ENCODE results near the gene SEMA6D. TPM values are rescaled to one million over a fixed set of nuclear protein-coding genes. Genes with fewer than 3 reads are reported as not detected.

Gene SEMA6D
- total and polyA plus RNA-seq, 2 donors, result 2.5 to 35.6 TPM

- H3K27ac ChIP-seq (ENCODE audit: low read depth), result no peak overlapping the region
- WGBS, result 97% methylated on average over 5 of the region's 5 CpGs
- no peaks in the 10 kb centered on the region for H3K4me1 ChIP-seq (ENCODE audit: insufficient read depth)
- no peak for DNase-seq (ENCODE audit: extremely low spot score)
- H3K4me3 ChIP-seq (ENCODE audit: low read depth, low read length), result no peak overlapping the region
- no peaks in the 10 kb centered on the region for H3K36me3 ChIP-seq (ENCODE audit: insufficient read depth)
Measured at GRCh38 chr15:47741907-47742306, 24.6 kb downstream of the SEMA6D start.

DNA sequence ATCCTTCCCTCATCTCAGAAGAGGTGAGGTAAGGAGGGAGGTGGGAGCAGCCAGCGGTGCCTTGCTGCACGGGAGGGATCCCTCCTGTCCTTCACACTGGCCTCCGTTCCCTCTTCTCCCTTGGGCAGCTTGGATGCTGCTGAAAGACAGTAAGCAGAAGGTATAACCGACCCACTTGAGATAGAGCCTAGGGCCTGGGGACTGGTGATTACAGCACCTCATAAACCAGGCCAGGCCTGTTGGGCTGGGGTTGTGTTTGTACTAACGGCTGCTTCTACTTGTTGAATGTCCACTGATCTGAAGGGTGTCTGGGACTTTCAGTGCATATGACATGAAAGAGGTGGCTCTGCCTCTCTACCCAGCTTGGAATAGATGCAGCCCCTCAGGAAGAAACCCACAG is 25.0 kb downstream of the SEMA6D start:
- Histone ChIP-seq H3K27ac (ENCODE audit: low read depth) (no peak overlapping the region), H3K4me1 (ENCODE audit: insufficient read depth) (no peaks in the 10 kb centered on the region), H3K36me3 (ENCODE audit: insufficient read depth) (no peaks in the 10 kb centered on the region), H3K4me3 (ENCODE audit: low read depth, low read length) (no peak overlapping the region)
- 84% methylated on average over 5 of the region's 5 CpGs for WGBS
- no peak for DNase-seq (ENCODE audit: extremely low spot score)

DNA sequence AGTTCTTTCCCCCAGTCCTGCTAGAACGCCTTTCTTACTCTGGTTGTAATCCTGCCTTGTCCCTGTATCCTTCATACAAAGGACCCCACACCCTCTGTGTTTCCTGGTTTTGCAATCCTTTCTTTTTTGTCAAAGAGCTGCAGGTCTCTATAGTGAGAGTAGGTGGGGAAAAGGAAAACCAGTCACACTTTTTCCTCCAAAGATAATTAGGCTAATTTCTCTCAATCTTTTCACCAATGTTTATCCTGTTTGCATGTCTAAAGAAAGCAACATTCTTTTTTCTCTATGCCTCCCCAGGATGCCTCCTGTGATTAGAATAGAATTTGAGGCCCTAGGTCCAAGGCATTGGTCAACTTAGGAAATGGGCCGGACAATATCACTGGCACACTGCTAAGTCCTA is 25.4 kb downstream of the SEMA6D start:
- DNase-seq (ENCODE audit: extremely low spot score), result no peak
- no peak overlapping the region for H3K4me3 ChIP-seq (ENCODE audit: low read depth, low read length)
- H3K4me1 ChIP-seq (ENCODE audit: insufficient read depth), result no peaks in the 10 kb centered on the region
- no peaks in the 10 kb centered on the region for H3K36me3 ChIP-seq (ENCODE audit: insufficient read depth)
- 89% methylated on average over 2 of the region's 2 CpGs for WGBS
- H3K27ac ChIP-seq (ENCODE audit: low read depth), result no peak overlapping the region

- Histone ChIP-seq H3K4me1 (ENCODE audit: insufficient read depth) (no peaks in the 10 kb centered on the region), H3K36me3 (ENCODE audit: insufficient read depth) (no peaks in the 10 kb centered on the region), H3K27ac (ENCODE audit: low read depth) (no peak overlapping the region), H3K4me3 (ENCODE audit: low read depth, low read length) (no peak overlapping the region)
- 76% methylated on average over 6 of the region's 6 CpGs for WGBS
- no peak for DNase-seq (ENCODE audit: extremely low spot score)
Measured at GRCh38 chr15:47743385-47743784, 26.1 kb downstream of the SEMA6D start.

GRCh38 chr15:47743886-47744285 is 26.6 kb downstream of the SEMA6D start:
- 59% methylated on average over 1 of the region's 1 CpG for WGBS
- no peak for DNase-seq (ENCODE audit: extremely low spot score)
- no peak overlapping the region for H3K27ac ChIP-seq (ENCODE audit: low read depth)
- H3K4me3 ChIP-seq (ENCODE audit: low read depth, low read length), result no peak overlapping the region
- H3K36me3 ChIP-seq (ENCODE audit: insufficient read depth), result no peaks in the 10 kb centered on the region
- H3K4me1 ChIP-seq (ENCODE audit: insufficient read depth), result no peaks in the 10 kb centered on the region

GRCh38 chr15:47744496-47744895 is 27.2 kb downstream of the SEMA6D start:
- 92% methylated on average over 10 of the region's 10 CpGs for WGBS
- no peaks in the 10 kb centered on the region for H3K4me1 ChIP-seq (ENCODE audit: insufficient read depth)
- no peak overlapping the region for H3K27ac ChIP-seq (ENCODE audit: low read depth)
- H3K4me3 ChIP-seq (ENCODE audit: low read depth, low read length), result no peak overlapping the region
- no peaks in the 10 kb centered on the region for H3K36me3 ChIP-seq (ENCODE audit: insufficient read depth)
- DNase-seq (ENCODE audit: extremely low spot score), result no peak

GRCh38 chr15:47744973-47745372 is 27.7 kb downstream of the SEMA6D start:
- H3K4me3 ChIP-seq (ENCODE audit: low read depth, low read length), result no peak overlapping the region
- no peaks in the 10 kb centered on the region for H3K36me3 ChIP-seq (ENCODE audit: insufficient read depth)
- no peak overlapping the region for H3K27ac ChIP-seq (ENCODE audit: low read depth)
- no peak for DNase-seq (ENCODE audit: extremely low spot score)
- H3K4me1 ChIP-seq (ENCODE audit: insufficient read depth), result no peaks in the 10 kb centered on the region
- 95% methylated on average over 2 of the region's 2 CpGs for WGBS

DNA sequence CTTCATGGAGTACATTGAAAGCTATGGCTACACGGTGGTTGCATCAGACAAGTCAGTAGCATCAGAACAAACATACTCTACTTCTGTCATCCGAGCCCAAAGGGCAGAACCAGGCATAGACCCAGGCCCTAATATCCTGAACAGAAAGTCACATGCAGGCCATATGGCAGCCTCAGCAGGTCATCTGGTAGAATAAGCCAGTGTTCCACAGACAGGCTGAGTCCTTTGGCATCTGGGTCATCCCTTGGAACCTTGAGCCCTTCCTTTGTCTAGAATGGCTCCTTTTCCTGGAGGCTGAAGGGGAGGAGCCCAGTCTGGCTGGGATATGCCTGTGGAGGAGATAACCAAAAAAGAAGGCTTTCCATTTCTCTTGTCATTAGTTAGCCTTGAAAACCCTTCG is 29.2 kb downstream of the SEMA6D start:
- 95% methylated on average over 3 of the region's 3 CpGs for WGBS
- no peak overlapping the region for H3K27ac ChIP-seq (ENCODE audit: low read depth)
- no peak overlapping the region for H3K4me3 ChIP-seq (ENCODE audit: low read depth, low read length)
- no peaks in the 10 kb centered on the region for H3K36me3 ChIP-seq (ENCODE audit: insufficient read depth)
- no peak for DNase-seq (ENCODE audit: extremely low spot score)
- H3K4me1 ChIP-seq (ENCODE audit: insufficient read depth), result no peaks in the 10 kb centered on the region

DNA sequence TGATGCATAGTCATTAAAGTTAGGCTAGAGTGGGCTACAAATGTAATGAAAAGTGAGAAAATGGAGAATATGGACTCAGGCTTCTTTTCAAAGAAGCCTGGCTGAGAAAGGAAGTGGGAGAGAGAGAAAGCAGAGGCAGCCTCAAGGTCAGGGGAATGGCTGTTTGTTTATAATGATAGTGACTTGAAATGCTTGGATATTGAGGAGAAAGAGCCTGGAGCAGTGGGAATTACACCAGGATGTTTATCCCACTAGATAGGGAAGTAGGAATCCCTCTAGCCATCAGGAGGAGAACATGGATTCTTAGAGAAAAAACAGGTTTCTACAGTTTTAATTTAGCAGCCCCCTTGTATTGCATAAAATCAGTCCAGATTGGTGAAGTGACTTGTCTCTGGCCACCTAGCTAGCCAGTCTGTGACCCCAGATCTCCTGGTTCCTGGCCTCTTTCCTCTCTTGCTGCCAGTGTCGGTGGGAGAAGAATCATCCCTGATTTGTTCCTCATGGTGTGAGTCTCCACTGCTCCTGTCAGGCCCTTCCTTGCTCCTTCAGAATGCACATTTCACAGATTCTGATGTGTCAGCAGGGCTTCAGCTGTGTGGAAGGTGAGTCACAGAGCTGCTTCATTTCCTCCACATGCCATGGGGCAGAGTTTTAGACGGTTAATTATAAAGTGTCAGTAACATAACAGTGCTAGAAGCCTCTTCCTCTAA is 32.9 kb downstream of the SEMA6D start:
- Histone ChIP-seq H3K27ac (ENCODE audit: low read depth) (no peak overlapping the region), H3K4me1 (ENCODE audit: insufficient read depth) (no peaks in the 10 kb centered on the region), H3K4me3 (ENCODE audit: low read depth, low read length) (no peak overlapping the region), H3K36me3 (ENCODE audit: insufficient read depth) (no peaks in the 10 kb centered on the region)
- DNase-seq (ENCODE audit: extremely low spot score), result no peak
- 79% methylated on average over 2 of the region's 2 CpGs for WGBS

DNA sequence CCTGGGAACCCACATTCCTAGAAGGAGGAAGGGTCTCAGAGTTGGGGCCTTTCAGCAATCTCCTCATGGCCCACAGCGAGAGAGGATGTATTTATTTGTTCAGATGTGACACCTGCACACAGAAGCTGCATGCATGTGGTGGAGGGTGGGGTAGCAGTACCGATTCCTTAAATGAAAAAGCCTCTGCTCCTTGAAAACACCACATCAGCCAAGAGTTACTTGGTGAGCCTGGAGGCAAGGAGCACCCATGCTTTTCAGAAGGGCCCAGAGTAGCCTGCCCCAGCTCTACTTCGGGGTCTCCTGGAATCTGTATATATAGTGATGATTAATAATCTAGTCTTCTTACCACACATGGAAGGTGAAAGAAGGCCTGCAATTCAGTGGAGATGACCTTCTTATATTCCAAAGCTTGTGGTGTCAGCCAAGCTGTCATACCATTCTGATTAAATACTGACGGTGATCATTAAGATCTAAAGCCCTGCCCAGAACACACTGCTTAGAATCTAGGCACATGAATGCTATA is 33.5 kb downstream of the SEMA6D start:
- no peak overlapping the region for H3K27ac ChIP-seq (ENCODE audit: low read depth)

DNA sequence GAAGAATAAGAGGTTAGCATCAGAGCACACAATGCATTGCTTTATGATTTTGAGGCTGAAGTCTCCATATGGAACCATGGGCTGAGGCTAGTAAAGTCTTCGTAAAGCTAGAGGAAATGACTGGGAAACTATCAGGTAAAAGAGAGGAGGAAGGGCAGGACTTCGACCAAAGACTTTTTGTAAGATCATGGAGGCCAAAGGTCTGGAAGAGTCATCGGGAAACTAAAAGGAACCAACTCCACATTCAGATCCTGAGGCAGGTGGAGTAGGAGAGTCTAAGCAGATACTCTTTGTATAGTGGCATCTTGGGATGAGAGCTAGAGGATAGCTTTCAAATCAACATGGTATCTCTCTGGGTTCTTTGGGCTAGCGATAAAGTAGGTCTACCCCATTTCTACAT is 36.3 kb downstream of the SEMA6D start:
- DNase-seq (ENCODE audit: extremely low spot score), result no peak
- H3K4me1 ChIP-seq (ENCODE audit: insufficient read depth), result no peaks in the 10 kb centered on the region
- no peaks in the 10 kb centered on the region for H3K36me3 ChIP-seq (ENCODE audit: insufficient read depth)
- H3K4me3 ChIP-seq (ENCODE audit: low read depth, low read length), result no peak overlapping the region
- 99% methylated on average over 4 of the region's 4 CpGs for WGBS
- H3K27ac ChIP-seq (ENCODE audit: low read depth), result no peak overlapping the region

More for the DNA sequence above, 33.5 kb downstream of the SEMA6D start:
- no peak overlapping the region for H3K4me3 ChIP-seq (ENCODE audit: low read depth, low read length)
- H3K4me1 ChIP-seq (ENCODE audit: insufficient read depth), result no peaks in the 10 kb centered on the region
- no peaks in the 10 kb centered on the region for H3K36me3 ChIP-seq (ENCODE audit: insufficient read depth)
- WGBS, result 92% methylated on average over 4 of the region's 4 CpGs
- DNase-seq (ENCODE audit: extremely low spot score), result no peak

- no peaks in the 10 kb centered on the region for H3K4me1 ChIP-seq (ENCODE audit: insufficient read depth)
- DNase-seq (ENCODE audit: extremely low spot score), result no peak
- no peaks in the 10 kb centered on the region for H3K36me3 ChIP-seq (ENCODE audit: insufficient read depth)
- H3K4me3 ChIP-seq (ENCODE audit: low read depth, low read length), result no peak overlapping the region
- H3K27ac ChIP-seq (ENCODE audit: low read depth), result no peak overlapping the region
Measured at GRCh38 chr15:47754312-47754711, 37.0 kb downstream of the SEMA6D start.

GRCh38 chr15:47755941-47756340 is 38.6 kb downstream of the SEMA6D start:
- Histone ChIP-seq H3K4me1 (ENCODE audit: insufficient read depth) (no peaks in the 10 kb centered on the region), H3K4me3 (ENCODE audit: low read depth, low read length) (no peak overlapping the region), H3K27ac (ENCODE audit: low read depth) (no peak overlapping the region), H3K36me3 (ENCODE audit: insufficient read depth) (no peaks in the 10 kb centered on the region)
- no peak for DNase-seq (ENCODE audit: extremely low spot score)
- WGBS, result 96% methylated on average over 2 of the region's 2 CpGs

GRCh38 chr15:47756872-47757271 is 39.6 kb downstream of the SEMA6D start:
- H3K4me1 ChIP-seq (ENCODE audit: insufficient read depth), result no peaks in the 10 kb centered on the region
- no peak for DNase-seq (ENCODE audit: extremely low spot score)
- 83% methylated on average over 2 of the region's 2 CpGs for WGBS
- no peak overlapping the region for H3K27ac ChIP-seq (ENCODE audit: low read depth)
- H3K4me3 ChIP-seq (ENCODE audit: low read depth, low read length), result no peak overlapping the region
- no peaks in the 10 kb centered on the region for H3K36me3 ChIP-seq (ENCODE audit: insufficient read depth)

- Histone ChIP-seq H3K4me1 (ENCODE audit: insufficient read depth) (no peaks in the 10 kb centered on the region), H3K4me3 (ENCODE audit: low read depth, low read length) (no peak overlapping the region), H3K27ac (ENCODE audit: low read depth) (no peak overlapping the region), H3K36me3 (ENCODE audit: insufficient read depth) (no peaks in the 10 kb centered on the region)
- WGBS, result 78% methylated on average over 3 of the region's 3 CpGs
- no peak for DNase-seq (ENCODE audit: extremely low spot score)
Measured at GRCh38 chr15:47757331-47757730, 40.0 kb downstream of the SEMA6D start.

Measured in urinary bladder (tissue), 4 donors.